ENCODE measurements around the gene AKAP9.

GRCh38 chr7:92158660-92159575 lies 218.3 kb downstream of the AKAP9 start:
- TF ChIP-seq, protein P1, sequence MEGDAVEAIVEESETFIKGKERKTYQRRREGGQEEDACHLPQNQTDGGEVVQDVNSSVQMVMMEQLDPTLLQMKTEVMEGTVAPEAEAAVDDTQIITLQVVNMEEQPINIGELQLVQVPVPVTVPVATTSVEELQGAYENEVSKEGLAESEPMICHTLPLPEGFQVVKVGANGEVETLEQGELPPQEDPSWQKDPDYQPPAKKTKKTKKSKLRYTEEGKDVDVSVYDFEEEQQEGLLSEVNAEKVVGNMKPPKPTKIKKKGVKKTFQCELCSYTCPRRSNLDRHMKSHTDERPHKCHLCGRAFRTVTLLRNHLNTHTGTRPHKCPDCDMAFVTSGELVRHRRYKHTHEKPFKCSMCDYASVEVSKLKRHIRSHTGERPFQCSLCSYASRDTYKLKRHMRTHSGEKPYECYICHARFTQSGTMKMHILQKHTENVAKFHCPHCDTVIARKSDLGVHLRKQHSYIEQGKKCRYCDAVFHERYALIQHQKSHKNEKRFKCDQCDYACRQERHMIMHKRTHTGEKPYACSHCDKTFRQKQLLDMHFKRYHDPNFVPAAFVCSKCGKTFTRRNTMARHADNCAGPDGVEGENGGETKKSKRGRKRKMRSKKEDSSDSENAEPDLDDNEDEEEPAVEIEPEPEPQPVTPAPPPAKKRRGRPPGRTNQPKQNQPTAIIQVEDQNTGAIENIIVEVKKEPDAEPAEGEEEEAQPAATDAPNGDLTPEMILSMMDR (IDR thresholded peaks at IDR 0.05): no peak
- no peak for TF ChIP-seq POLR2A (IDR thresholded peaks at IDR 0.05)
